Stimulated activated CD8-positive, alpha-beta memory T cell treated with anti-CD3 and anti-CD28 coated beads, Interleukin-15, amount 100 ng/mL, for 1 hour (primary cell): Measurements from ENCODE around the gene ZNF428.
"Not testable (repeated sequence)": the region's sequence is repeated elsewhere in the genome, so short reads cannot be mapped to it uniquely, and the experiment has no call there.

Experiments
- DNase-seq: peaks from one replicate; pipeline ENCODE4 v3.0.0-alpha.2; 2020; ENCODE audit warnings: low read depth

The ZNF428 gene

DNA sequence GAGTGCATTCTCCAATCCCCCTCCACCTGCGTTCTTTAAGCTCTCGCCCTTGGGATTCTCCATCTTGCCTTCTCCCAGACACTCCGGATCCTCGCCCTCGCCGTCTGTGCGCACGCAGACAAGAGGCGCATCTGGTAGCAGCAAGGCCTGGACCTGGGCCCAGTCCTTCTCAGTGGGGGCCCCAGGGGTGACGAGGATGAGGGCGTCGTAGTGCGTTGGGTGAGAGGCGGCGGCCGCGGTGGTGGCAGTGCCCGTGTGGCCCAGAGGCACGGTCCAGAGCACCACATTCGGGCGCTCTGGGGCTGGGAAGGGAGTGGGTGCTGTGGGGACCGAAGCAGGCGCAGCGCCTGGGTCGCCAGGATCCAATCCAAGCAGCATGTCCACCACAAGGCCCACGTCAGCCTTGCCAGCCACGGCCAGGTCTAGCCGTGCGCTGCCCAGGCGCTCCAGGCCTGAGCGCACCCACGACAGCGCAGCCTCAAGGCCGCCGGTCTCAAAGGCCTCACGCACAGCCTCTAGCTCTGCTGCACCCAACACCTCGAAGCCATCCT is 26.6 kb downstream of the ZNF428 start:
- no peak for DNase-seq

DNA sequence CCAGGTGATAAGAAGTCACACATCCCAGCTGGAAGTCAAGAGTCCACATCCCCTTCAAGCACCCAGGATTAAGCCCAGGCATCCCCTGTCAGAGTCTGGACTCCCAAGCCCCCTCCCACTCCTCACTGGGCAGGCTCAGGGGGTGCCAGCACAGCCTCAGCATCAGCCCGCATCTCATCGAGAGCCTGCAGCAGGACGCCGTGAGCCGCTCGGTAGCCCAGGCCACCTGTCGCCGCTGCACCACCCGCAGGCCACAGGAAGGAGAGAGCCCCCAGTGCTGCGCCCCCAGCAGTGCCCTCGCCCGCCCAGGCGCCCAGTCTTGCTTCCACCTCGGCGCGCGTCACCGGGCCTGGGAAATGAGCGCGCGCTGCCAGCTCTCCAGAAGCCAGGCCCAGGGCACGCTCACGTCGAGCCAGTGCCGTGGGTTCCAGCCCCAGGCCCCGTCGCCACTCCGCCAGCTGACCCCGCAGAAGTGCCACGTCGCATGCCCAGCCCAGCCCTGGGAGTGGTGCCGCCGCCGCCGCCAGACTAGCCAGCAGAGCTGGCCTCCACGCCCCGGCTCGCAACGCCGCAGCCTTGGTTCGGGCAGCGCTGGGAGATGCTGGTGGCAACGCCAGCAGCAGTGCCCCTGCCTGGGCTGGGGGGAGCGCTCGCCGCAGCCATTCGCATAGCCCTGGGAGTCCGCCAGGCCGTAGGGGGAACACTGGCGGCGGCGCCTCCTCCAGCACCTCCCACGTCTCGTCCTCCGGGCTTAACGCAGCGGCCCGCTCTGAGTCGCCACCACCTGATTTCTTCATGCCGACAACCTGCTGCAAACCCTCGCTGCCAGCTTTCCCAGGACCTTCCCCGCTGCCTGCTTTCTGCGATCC is 27.3 kb downstream of the ZNF428 start:
- no peak for DNase-seq

DNA sequence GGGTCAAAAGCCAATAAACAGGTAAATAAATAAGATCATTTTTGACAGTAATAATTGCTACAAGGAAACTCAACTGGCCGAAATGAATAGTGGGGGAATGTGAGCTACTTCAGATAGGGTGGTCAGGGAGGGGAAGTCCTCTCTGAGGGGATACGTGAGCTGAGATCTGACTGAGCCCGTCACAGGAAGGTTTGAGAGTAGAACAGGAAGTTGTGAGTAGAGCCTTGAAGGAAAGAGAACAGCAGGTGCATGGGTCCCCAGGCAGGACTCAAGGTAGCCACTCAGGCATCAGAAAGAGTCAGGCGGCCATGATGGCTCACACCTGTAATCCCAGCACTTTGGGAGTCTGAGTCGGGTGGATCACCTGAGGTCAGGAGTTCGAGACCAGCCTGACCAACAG is 29.8 kb downstream of the ZNF428 start:
- DNase-seq = no peak

DNA sequence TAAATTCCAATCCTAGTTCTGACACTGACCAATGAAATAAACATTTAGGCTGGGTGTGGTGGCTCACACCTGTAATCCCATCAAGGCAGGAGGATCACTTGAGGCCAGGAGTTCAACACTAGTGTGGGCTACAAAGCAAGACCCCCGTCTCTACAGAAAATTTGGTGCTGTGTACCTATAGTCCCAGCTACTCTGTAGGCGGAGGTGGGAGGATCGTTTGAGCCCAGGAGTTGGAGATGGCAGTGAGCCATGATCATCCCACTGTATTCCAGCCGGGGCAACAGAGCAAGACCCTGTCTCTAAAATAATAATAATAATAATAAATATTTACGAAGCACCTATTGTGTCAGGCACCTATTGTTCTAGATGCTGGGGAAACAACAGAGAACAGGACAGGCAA is 30.2 kb downstream of the ZNF428 start:
- no peak for DNase-seq

DNA sequence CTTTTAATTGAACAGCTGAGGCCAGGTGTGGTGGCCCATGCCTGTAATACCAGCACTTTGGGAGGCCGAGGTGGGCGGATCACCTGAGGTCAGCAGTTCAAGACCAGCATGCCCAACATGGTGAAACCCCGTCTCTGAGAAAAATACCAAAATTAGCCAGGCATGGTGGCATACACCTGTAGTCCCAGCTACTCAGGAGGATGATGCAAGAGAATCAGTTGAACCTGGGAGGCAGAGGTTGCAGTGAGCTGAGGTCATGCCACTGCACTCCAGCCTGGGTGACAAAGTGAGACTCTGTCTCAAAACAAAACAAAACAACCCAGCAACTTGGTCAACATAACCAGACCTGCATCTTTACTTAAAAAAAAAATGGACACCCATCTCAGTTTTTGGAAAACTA is 32.4 kb downstream of the ZNF428 start:
- DNase-seq = not testable (repeated sequence)

DNA sequence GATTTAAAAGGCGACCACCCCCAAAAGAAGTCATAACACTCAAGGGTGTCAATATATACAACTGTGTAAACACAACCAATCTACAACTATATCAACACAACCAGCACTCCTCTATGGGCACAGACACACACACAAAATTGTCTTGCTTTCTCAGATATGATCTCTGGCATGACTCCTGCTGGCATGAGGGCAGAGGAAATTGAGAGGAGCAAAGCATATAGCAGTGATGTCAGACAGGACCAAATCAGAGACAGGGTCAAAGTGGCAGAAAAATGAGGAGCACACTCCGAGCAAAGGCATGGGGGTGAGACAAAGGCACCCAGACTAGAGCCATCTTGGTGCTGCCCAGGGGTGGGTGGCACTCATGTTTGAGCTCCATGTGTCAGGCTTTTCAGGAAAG is 33.1 kb downstream of the ZNF428 start:
- DNase-seq = no peak

DNA sequence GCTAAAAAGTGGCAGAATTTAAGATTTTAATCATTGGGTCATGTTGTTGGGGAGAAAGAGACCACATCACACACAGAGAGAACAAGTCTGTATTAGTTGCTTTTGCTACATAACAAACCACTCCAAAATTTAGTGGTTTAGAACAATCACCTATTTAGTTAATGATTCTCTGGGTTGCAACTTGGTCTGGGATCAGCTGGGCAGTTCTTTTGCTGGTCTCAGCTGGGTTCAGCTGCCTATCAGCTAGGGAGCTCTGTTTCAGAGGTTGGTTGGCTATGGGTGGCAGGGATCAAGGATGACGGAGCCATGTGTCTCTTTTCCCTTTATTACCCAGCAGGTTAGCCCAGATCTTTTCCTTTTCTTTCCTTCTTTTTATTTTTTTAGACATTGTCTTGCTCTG is 34.9 kb downstream of the ZNF428 start:
- no peak for DNase-seq

DNA sequence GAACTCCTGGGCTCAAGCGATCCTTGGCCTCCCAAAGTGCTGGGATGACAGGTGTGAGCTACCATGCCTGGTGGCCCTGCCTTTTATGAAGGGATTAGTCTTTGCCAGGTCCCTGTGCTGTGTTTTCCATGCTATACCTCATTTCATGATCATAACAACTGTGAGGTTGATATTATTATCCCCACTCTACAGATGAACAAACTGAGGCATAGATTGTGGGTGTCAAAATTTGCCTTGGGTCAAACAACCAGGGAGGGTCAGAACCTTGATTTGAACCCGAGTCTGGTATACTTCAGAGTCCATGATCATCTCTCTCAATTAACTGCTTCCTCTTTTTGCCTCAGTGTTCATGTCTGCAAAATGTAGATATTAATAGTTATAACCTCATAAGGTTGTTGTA is 36.9 kb downstream of the ZNF428 start:
- DNase-seq = no peak

DNA sequence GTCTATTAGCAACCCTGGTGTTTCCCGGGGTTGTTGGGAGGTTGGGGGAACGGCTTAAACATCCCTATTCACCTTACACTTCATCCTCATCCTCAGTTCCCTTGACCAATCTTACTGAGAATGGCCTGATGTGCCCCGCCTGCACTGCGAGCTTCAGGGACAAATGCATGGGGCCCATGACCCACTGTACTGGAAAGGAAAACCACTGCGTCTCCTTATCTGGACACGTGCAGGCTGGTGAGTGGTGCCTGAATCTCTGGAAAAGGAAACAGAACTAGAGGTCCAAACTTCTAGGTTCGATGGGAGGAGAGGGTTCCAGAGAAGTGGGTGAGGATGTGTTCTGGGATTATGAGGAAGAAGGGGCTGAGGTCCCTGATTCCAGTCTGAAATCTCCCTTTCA is 38.0 kb downstream of the ZNF428 start:
- DNase-seq = no peak

DNA sequence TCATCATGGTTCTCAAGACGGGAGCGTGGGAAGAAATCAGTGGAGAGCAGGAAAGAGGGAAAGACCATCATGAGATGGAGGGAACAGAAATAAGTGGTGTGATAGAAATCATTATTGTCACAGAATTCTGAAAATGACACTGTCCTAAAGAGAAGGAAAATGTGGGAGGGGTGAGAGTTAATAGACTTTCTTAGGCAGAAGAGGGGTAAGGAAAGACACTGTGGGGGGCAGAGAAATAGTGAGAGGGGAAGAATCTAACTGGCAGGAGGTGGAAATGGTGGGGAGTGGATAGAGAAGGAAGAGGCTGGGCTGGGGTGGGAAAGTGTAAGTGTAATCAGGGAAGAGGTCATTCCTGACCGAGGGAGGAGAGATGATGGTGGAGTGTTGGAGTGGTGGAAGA is 40.6 kb downstream of the ZNF428 start:
- DNase-seq = no peak

DNA sequence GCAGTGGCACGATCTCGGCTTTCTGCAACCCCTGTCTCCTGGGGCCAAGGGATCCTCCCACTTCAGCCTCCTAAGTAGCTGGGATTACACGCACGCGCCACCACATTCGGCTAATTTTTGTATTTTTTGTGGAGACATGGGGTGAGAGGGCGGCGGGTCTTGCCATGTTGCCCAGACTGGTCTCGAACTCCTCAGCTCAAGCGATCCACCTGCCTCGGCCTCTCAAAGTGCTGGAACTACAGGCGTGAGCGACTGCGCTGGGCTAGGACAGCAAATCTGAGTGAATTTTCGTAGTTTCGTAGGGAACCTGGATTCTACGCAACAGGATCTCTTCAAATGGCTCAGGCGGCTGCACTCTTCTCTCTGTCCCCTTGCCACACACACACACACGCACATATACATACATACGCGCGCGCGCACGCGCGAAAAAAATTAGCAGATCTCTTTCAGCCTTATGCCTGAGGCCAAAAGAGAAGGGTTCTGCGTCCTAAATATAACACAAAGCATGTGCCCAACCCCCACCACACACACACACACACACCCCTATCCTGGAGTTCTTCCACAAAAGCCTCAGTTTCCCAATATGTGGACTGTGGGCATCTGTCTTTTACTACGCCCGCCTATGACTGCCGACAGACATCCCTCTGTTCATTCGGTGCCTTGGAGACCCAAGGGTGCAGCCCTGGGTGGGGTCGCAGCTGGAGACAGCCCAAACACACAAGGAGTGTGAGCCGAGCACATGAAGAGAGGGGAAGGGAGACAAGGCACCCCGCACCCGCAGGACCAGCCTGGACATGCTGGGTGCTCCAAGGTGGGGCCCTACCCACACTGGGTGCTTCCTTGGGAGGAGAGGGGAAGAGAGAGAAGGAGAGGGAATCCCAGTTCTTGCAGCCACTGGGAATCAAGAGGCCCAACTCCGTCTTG is 43.2 kb downstream of the ZNF428 start:
- DNase-seq = no peak

DNA sequence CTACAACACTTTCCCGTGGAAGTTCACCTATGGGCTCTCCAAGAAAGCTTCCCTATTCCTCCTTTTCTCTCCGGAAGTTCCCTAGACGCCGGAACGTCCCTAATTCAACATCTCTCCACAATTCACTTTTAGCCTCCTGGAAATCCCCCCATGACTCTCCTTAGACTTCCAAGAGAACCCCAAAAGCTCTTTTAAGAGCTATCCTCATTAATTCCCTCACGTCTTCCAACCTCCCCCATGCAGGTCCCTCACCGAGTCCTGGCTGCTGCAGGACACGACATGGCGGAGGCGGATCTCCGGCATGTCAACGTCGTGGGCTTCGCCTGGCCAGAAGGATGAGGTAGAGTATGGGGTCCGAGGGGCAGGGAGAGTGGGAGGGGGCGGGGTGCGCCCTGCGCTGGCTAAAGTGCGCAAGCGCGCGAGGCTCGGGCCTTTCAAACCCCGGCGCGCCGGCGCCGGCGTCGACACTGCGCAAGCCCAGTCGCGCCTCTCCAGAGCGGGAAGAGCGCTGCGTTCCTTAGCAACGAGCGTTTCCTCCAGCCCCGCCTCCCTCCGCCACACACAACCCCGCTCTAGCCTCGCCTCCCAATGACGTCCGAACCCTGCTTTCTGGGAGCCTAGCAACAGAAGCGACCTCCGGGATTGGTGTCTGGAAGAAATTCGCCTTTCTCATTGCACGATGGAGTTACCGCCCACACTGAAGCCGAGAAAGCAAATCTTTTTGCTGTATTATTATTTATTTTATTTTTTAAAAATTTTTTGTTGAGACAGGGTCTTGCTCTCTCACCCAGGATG is 44.1 kb downstream of the ZNF428 start, which contains the start of the genes PINLYP and XRCC1:
Gene PINLYP, plus strand, starts transcription at position 646 of the 795 bp plus-strand sequence. CDS start 1,391 bp downstream, outside the sequence.
Gene XRCC1, minus strand, starts transcription at position 372 of the 795 bp plus-strand sequence. Its CDS starts 69 bp downstream, at position 303.
- DNase-seq = peak; percentile 91

DNA sequence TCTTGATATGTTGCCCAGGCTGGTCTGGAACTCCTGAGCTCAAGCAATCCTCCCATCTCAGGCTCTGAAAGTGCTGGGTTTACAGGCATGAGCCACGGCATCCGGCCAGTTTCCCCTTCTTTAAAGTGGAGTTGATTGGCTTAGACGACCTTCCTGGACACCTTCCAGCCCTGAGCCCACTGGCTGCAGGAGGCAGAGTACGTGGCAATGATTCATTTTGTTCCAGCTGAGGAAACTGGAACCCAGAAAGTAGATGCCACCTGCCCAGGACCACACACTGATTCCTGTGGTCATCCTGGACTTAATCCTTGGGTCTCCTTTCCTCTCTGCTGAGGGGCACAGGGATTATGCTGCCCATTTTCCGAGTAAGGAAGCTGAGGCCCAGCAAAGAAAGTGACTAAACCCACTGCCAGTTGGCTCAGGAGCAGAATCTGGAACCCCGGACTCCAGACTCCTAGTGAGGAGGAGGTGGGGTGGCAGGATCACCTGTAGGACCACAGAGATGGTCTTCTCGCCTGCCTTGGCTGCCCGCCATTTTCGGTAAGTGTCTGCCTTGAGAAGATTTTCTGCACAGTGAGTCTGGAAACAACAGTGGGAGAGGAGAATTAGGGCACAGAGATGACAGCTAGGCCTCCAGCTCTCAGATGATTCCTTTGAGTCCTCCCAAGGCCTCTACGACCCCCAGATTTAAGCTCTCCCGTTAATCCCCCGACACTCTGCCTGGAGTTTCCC is 44.8 kb downstream of the ZNF428 start:
- DNase-seq = no peak

DNA sequence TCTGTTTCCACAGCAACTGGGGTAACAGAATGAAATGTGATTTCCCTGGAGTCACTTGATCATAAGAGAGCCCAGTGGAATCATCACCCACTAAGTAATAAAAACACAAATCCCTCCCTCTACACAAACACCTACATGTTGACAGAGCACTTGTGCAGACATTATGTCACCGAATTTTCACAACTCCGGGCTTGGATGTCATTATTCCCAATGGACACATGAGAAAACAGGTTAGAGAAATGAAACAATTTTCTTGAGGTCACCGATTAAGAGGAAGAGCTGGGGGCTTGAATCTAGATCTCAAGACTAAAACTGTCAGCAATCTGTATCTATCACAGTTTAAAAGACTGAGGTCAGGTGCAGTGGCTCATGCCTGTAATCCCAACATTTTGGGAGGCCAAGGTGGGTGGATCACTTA is 47.2 kb downstream of the ZNF428 start:
- DNase-seq = no peak

DNA sequence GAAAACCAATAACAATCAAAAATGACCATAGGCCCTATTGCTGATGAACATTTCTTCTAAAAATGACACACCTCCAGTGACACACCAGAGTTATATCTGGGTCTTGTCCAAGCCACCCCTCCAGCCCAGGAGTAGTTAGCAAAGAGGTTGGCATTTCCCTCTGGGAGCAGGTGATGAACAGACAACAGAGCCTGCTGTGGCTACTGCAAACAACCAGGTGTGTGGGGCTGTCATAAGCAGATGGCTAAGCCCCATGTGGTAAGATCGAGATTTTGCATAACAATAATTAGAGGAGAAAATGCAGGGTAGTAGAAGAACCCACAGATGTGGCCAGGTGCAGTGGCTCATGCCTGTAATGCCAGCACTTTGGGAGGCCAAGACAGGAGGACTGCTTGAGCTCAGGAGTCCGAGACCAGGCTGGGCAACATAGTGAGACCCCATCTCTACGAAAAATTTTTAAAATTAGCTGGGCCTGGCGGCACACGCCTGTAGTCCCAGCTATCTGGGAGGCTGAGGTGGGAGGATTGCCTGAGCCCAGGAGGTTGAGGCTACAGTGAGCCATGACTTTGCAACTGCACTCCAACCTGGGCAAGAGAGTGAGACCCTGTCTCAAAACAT is 49.1 kb downstream of the ZNF428 start:
- no peak for DNase-seq

DNA sequence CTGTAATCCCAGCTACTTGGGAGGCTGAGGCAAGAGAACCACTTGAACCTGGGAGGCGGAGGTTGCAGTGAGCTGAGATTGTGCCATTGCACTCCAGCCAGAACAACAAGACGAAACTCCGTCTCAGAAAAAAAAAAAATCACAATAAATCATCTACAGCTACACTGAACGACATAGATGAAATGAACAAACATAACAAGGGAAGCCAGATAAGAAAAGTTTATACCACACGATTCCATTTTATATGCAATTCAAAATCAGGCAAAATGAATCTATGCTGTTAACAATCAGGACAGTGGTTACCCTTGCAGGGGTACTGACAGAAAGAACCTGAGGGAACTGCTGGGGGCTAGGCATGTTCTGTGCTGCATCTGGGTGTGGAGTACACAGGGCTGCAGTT is 49.8 kb downstream of the ZNF428 start:
- no peak for DNase-seq

DNA sequence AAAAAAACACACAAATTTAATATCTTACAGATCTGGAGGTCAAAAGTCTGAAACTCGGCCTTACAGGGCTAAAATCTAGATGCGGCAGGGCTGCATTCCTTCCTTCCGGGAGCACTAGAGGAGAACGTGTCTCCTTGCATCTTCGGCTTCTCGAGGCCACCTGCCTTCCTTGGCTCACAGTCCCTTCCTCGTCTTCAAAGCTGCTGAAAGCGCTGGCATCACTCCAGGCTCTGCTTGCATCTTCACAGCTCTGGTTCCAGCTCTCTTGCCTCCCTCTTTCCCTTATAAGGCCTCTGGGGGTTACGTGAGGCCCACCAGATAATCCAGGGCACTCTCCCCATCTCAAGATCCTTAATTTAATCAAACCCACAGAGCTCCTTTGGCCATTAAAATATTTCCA is 54.6 kb downstream of the ZNF428 start:
- DNase-seq = no peak

DNA sequence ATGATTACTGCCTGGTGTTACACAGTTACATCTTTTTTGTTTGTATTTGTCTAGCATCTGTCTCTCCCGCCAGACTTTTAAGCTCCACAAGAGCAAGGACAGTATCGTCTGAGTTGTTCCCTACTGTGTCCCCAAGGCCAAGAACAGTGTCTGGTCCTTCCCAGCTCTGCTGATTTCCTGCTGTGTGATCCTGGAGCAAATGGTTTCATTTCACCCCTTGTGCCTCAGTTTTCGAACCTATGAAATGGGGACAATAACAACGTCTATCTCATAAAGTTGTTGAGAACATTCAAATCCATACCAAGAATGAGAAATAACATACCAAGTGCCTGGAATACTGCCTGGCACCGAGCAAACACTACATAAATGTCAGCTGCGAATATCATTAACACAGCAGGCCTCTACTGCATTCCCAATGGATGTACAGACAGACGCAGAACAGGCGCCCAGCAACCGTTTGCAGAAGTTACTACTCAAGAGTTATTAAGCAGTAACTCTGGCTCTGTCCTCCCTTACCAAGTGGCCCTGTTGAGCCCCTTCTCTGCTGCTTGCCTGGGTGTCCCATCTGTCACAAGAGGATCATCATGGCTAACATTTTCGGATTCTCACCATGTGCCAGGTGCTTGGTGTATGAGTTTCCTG is 55.5 kb downstream of the ZNF428 start:
- DNase-seq = no peak

DNA sequence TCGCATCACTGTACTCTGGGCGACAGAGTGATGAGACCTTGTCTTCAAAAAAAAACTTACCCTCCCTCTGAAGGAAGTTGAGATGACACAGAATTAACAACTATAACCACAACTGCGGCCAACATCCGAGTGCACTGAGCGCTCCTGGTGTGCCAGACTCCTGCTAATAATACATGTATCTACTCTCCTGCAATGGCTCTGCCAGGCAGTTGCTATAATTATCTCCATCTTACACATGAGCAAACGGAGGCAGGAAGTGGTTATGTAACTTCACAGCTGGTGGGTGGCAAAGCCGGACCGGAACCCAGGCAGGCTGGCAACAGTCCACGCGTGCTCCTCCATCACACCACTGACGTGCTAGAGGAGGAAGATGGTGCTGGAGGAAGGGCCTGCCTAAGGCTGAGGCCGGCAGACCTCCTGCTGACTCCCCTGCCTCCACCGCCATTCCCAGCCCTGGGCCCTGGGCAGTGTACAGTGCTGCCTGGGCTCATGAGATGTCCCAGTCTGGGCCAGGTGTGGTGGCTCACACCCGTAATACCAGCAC is 56.7 kb downstream of the ZNF428 start:
- DNase-seq = peak; percentile 43

DNA sequence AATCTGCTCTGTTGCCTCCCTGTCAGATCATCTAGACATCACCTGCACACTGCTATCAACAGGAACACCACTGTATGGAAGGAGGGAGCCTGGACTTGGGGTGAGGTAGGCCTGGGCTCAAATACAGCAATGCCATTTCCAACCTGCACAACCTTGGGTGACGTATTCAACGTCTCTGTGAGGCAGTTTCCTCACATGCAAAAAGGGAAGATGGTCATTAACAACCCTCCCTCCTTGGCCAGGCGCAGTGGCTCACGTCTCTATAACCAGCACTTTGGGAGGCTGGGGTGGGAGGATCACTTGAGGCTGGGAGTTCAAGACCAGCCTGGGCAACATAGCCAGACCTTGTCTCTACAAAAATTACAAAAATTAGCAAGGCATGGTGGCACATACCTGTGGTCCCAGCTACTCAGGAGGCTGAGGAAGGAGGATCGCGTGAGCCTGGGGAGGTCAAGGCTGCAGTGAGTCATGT is 57.2 kb downstream of the ZNF428 start:
- no peak for DNase-seq
